Measurements from ENCODE around the gene FAM13A. TPM values are rescaled to one million over a fixed set of nuclear protein-coding genes. Genes with fewer than 3 reads are reported as not detected.

Gene FAM13A
- total RNA-seq: 5.3 and 7.7 TPM in 2 replicates

GRCh38 chr4:89056953-89057398 lies at the start of gene FAM13A:
Gene FAM13A (minus strand): TSS chr4:89057185. CDS start chr4:89056964, 221 bp downstream.

GRCh38 chr4:88697588-88698329 lies 359.2 kb downstream of the FAM13A start, which contains the start of gene NAP1L5:
Gene NAP1L5 (minus strand): TSS chr4:88697829. CDS start chr4:88697754, 75 bp downstream.

Other genes starting within 250 kb of the FAM13A start
- gene TIGD2, start 54.3 kb upstream of the FAM13A start, total RNA-seq: 6.7 and 8.5 TPM in 2 replicates

Data from tracheal epithelial cell (primary cell).